ENCODE measurements around the gene PKDCC. TPM values are rescaled to one million over a fixed set of nuclear protein-coding genes. Genes with fewer than 3 reads are reported as not detected.

Gene PKDCC
- total RNA-seq, 1 donor from 2014 or later: 81.9 TPM

DNA sequence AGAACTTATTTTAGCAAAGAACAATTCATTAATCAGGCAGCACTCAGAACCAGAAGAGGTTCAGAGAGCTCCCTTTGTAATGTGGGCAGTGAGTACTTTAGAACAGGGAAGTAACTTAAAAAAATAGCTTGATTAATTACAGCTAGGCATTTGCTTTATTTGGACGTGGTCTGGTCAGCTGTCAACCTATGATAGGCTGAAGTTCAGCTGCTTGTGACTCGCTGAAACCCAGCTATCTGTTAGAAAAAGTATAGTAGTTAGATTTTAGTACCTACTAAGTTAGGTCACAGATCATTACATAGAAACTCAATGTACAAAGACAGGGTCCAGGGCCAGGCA is 40.0 kb downstream of the PKDCC start:
- H3K4me3 Mint-ChIP-seq: no peak overlapping the region
- no peak for DNase-seq (ENCODE audit: low read depth, low spot score)

DNA sequence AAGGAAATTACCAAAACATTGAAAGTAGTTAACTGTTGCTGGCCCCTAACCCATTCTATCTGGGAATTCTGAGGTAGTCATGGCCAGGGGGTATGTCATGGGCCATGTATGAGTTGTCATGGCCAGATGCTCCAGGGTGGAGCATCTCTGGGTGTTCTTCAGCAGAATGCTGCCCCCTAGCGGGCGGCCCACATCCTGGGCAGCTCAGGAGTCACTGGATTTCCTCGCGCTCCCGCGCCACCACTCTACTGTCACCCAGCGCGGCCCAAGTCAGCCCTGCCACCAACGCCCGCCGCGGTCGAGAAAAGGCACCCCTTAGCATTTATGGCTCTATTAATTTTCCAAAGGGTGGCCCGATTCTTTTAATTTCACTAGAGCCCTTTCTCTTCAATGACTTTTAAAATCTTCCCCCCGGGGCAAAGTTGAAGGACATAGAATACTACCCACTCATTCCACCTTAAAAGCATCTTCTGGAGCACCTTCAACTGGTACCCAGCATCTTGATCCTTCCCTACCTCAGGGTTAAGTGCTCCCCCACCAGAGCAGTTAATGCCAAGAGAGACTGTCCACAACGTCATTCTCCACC is 41.6 kb downstream of the PKDCC start:
- Mint-ChIP-seq H3K27ac (ENCODE audit: unreplicated experiment) (no peak overlapping the region), H3K4me1 (peaks cover 27% of the 10 kb centered on the region), H3K36me3 (ENCODE audit: low read depth) (no peaks in the 10 kb centered on the region), H3K9me3 (no peaks in the 10 kb centered on the region), H3K4me3 (no peak overlapping the region), H3K27me3 (ENCODE audit: low read depth) (peaks cover 12% of the 10 kb centered on the region)
- TF ChIP-seq, protein P1, sequence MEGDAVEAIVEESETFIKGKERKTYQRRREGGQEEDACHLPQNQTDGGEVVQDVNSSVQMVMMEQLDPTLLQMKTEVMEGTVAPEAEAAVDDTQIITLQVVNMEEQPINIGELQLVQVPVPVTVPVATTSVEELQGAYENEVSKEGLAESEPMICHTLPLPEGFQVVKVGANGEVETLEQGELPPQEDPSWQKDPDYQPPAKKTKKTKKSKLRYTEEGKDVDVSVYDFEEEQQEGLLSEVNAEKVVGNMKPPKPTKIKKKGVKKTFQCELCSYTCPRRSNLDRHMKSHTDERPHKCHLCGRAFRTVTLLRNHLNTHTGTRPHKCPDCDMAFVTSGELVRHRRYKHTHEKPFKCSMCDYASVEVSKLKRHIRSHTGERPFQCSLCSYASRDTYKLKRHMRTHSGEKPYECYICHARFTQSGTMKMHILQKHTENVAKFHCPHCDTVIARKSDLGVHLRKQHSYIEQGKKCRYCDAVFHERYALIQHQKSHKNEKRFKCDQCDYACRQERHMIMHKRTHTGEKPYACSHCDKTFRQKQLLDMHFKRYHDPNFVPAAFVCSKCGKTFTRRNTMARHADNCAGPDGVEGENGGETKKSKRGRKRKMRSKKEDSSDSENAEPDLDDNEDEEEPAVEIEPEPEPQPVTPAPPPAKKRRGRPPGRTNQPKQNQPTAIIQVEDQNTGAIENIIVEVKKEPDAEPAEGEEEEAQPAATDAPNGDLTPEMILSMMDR (conservative IDR thresholded peaks at IDR 0.05): peak; percentile 68
- DNase-seq (ENCODE audit: low read depth, low spot score): peak; percentile 57

More for the DNA sequence above, 40.0 kb downstream of the PKDCC start:
- no peak overlapping the region for H3K27ac Mint-ChIP-seq (ENCODE audit: unreplicated experiment)
- H3K27me3 Mint-ChIP-seq (ENCODE audit: low read depth): peaks cover 11% of the 10 kb centered on the region
- TF ChIP-seq, protein P1 (conservative IDR thresholded peaks at IDR 0.05): no peak
- peaks cover 26% of the 10 kb centered on the region for H3K4me1 Mint-ChIP-seq
- H3K36me3 Mint-ChIP-seq (ENCODE audit: low read depth): no peaks in the 10 kb centered on the region
- no peaks in the 10 kb centered on the region for H3K9me3 Mint-ChIP-seq

DNA sequence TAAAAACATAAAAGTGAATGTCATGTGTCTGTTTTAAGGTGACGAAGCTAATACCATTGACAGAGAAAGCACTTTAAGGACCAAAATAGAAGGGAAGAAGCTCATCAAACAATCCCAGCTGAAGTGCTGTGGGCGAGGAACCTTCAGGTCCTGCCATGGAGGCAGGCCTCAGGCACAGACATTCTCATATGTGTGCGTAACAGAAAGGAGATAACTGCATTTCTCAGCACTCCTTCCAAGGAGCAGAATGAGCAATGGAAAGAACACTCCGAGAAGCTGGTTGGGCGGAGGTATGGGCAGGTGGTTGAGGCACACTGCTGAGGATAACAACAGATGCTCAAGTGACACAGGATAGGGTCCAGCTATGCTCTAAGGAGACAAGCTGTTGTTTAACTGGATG is 42.4 kb downstream of the PKDCC start:
- DNase-seq (ENCODE audit: low read depth, low spot score): no peak
- peaks cover 27% of the 10 kb centered on the region for H3K4me1 Mint-ChIP-seq
- H3K4me3 Mint-ChIP-seq: no peak overlapping the region
- H3K36me3 Mint-ChIP-seq (ENCODE audit: low read depth): no peaks in the 10 kb centered on the region
- TF ChIP-seq, protein P1 (conservative IDR thresholded peaks at IDR 0.05): no peak
- H3K9me3 Mint-ChIP-seq: no peaks in the 10 kb centered on the region
- H3K27me3 Mint-ChIP-seq (ENCODE audit: low read depth): peaks cover 12% of the 10 kb centered on the region
- H3K27ac Mint-ChIP-seq (ENCODE audit: unreplicated experiment): no peak overlapping the region

GRCh38 chr2:42091671-42092070 is 43.9 kb downstream of the PKDCC start:
- Mint-ChIP-seq H3K4me3 (no peak overlapping the region), H3K36me3 (ENCODE audit: low read depth) (no peaks in the 10 kb centered on the region), H3K4me1 (peaks cover 20% of the 10 kb centered on the region), H3K9me3 (no peaks in the 10 kb centered on the region), H3K27ac (ENCODE audit: unreplicated experiment) (no peak overlapping the region), H3K27me3 (ENCODE audit: low read depth) (peaks cover 12% of the 10 kb centered on the region)
- TF ChIP-seq, protein P1 (conservative IDR thresholded peaks at IDR 0.05): no peak
- no peak for DNase-seq (ENCODE audit: low read depth, low spot score)

- DNase-seq (ENCODE audit: low read depth, low spot score): no peak
- H3K27me3 Mint-ChIP-seq (ENCODE audit: low read depth): peaks cover 12% of the 10 kb centered on the region
- H3K4me3 Mint-ChIP-seq: no peak overlapping the region
- H3K36me3 Mint-ChIP-seq (ENCODE audit: low read depth): no peaks in the 10 kb centered on the region
- H3K9me3 Mint-ChIP-seq: no peaks in the 10 kb centered on the region
- TF ChIP-seq, protein P1 (conservative IDR thresholded peaks at IDR 0.05): no peak
- H3K27ac Mint-ChIP-seq (ENCODE audit: unreplicated experiment): no peak overlapping the region
- peaks cover 18% of the 10 kb centered on the region for H3K4me1 Mint-ChIP-seq
Measured at GRCh38 chr2:42092084-42092996, 44.5 kb downstream of the PKDCC start.
